Measurements from ENCODE around the gene METTL13. TPM values are rescaled to one million over a fixed set of nuclear protein-coding genes. Genes with fewer than 3 reads are reported as not detected.

METTL13 gene
- total and polyA plus RNA-seq, 9 of the 15 experiments (the other 6 are each of a cell fraction or from before 2014, with no cell fraction given) = 18.9 to 78.9 (median 54.9) TPM

DNA sequence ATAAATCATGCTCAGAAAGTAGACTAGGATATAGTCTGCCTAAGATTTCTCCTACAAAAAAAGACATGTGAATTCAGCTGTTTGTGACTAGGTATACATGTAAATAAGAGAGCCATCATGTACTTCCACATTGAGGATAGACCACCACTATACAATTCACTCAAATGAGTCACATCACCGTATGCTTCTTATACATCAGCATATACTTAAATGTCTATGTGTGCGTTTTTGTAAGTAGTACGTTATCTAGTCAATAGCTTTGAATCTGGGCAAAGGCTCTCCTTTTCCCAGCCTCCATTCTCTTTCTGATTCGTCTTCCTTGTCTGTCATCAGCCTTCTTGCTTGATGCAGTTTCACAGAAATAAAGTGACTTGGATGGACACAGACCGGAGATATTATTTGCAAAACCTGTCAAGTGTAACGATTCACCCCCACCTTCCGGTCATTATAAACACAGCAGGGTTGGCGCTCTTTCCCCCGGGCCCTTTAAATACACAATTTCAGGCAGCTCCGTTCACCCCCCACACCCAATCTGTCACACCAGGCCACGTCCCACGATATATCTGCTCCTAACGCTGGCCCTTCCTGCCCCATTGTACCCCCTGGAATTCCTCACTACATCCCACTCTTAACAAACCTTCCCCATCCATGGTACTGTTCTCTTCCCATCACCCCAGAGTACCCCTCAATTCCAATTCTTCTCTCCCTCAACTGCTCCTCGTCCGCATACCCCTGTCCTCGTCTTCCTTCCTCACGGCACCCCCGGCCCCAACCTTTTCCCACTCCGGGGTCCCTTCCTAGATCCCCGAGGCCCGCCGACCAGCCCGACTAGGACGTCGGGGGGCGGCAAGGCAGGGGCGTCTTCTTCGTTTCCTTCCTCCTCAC, 40.2 kb upstream of the METTL13 start:
- intact Hi-C loops (cut with micrococcal nuclease) = loop anchor here (1.0 to 10.0 kb wide), 3 partner anchors 86 to 256 kb away; partner anchors contain the start of gene PRRC2C
- FAIRE-seq = peak; percentile 58
- BruUV-seq (replicated peaks) = TSS peak; percentile 64
- TF ChIP-seq ARNT (IDR thresholded peaks at IDR 0.05) = peak in 1 of 2 experiments; percentile 31; a peak in 1 of 4 replicates
- TF ChIP-seq ELF4 (CRISPR knock-in tag; IDR thresholded peaks at IDR 0.05) = 0 out of 2 replicates have a peak, but pooled peaks have one; percentile 17
- no peak for TF ChIP-seq POLR2A (conservative IDR thresholded peaks at IDR 0.05)
- peak; percentile 19; the same call in 1 of the 2 replicates for TF ChIP-seq TGIF2 (CRISPR knock-in tag; IDR thresholded peaks at IDR 0.05)
- 0 out of 2 replicates have a peak, but pooled peaks have one; percentile 21 for TF ChIP-seq NFE2 (IDR thresholded peaks at IDR 0.05; ENCODE audit: low read depth)
- TF ChIP-seq BRD9 (IDR thresholded peaks at IDR 0.05; ENCODE audit: low read depth, partially characterized antibody) = peak; percentile 41
- peak; percentile 25; the same call in 1 of the 2 replicates for TF ChIP-seq KAT7 (CRISPR knock-in tag; IDR thresholded peaks at IDR 0.05; ENCODE audit: borderline replicate concordance)
- TF ChIP-seq MIER1 (IDR thresholded peaks at IDR 0.05; ENCODE audit: low read depth) = peak; percentile 57; the same call in 1 of the 2 replicates
- TF ChIP-seq, protein P1, sequence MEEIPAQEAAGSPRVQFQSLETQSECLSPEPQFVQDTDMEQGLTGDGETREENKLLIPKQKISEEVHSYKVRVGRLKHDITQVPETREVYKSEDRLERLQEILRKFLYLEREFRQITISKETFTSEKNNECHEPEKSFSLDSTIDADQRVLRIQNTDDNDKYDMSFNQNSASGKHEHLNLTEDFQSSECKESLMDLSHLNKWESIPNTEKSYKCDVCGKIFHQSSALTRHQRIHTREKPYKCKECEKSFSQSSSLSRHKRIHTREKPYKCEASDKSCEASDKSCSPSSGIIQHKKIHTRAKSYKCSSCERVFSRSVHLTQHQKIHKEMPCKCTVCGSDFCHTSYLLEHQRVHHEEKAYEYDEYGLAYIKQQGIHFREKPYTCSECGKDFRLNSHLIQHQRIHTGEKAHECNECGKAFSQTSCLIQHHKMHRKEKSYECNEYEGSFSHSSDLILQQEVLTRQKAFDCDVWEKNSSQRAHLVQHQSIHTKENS (CRISPR knock-in tag; IDR thresholded peaks at IDR 0.05) = 0 out of 2 replicates have a peak, but pooled peaks have one; percentile 18
- no peak for TF ChIP-seq ZNF124 (CRISPR knock-in tag; IDR thresholded peaks at IDR 0.05)
- peak; percentile 84 for TF ChIP-seq MEIS2 (IDR thresholded peaks at IDR 0.05; ENCODE audit: partially characterized antibody)
- TF ChIP-seq, protein P2, sequence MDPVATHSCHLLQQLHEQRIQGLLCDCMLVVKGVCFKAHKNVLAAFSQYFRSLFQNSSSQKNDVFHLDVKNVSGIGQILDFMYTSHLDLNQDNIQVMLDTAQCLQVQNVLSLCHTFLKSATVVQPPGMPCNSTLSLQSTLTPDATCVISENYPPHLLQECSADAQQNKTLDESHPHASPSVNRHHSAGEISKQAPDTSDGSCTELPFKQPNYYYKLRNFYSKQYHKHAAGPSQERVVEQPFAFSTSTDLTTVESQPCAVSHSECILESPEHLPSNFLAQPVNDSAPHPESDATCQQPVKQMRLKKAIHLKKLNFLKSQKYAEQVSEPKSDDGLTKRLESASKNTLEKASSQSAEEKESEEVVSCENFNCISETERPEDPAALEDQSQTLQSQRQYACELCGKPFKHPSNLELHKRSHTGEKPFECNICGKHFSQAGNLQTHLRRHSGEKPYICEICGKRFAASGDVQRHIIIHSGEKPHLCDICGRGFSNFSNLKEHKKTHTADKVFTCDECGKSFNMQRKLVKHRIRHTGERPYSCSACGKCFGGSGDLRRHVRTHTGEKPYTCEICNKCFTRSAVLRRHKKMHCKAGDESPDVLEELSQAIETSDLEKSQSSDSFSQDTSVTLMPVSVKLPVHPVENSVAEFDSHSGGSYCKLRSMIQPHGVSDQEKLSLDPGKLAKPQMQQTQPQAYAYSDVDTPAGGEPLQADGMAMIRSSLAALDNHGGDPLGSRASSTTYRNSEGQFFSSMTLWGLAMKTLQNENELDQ (CRISPR knock-in tag; IDR thresholded peaks at IDR 0.05; ENCODE audit: borderline replicate concordance) = 0 out of 2 replicates have a peak, but pooled peaks have one; percentile 23
- TF ChIP-seq PHF20 (IDR thresholded peaks at IDR 0.05; ENCODE audit: partially characterized antibody) = peak; percentile 12

More for the DNA sequence above, 40.2 kb upstream of the METTL13 start:
- Histone ChIP-seq H3K4me3 (peak overlapping the region; percentile 92), H3K36me3 (ENCODE audit: control insufficient read depth, insufficient read depth, low read length) (peaks cover 22% of the 10 kb centered on the region; the same call in 1 of the 3 replicates), H3K9ac (ENCODE audit: insufficient read depth in 1 of 2, low read depth in 2 of 2, low read length in 2 of 2) (peak overlapping the region; percentile 87 to 98), H2AFZ (ENCODE audit: low read depth, low read length) (peak overlapping the region; percentile 99), H3K4me1 (replicated peaks in 1 of 2; ENCODE audit: control insufficient read depth in 2 of 2, insufficient read depth in 2 of 2, low read length in 2 of 2) (peaks cover 12 to 27% of the 10 kb centered on the region in 2 experiments; a peak in 4 of 5 replicates), H3K9me3 (replicated peaks; ENCODE audit: control insufficient read depth, insufficient read depth, low read depth, low read length) (no peaks in the 10 kb centered on the region), H3K9me1 (ENCODE audit: control insufficient read depth, insufficient read depth, low read length) (no peaks in the 10 kb centered on the region), H3K27me3 (ENCODE audit: control insufficient read depth in 2 of 2, insufficient read depth in 2 of 2, low read length in 2 of 2) (no peaks in the 10 kb centered on the region), H3K4me2 (ENCODE audit: insufficient read depth, low read length) (peak overlapping the region; percentile 98), H4K20me1 (replicated peaks; ENCODE audit: control insufficient read depth, insufficient read depth, low read length) (no peaks in the 10 kb centered on the region), H3K27ac (ENCODE audit: extremely low read depth, low read depth, low read length) (peak overlapping the region; percentile 94), H3K79me2 (ENCODE audit: control insufficient read depth, insufficient read depth, low read length) (peaks cover 41% of the 10 kb centered on the region)
- ChIA-PET POLR2A (interaction anchor here (0.6 to 4.6 kb wide), 7 partner anchors 10 to 252 kb away, joined by 3 to 31 read pairs (median 5); no protein-coding TSS in a partner anchor), CTCF (ENCODE audit: low intra/inter-chr PET ratio) (interaction anchor here (0.7 to 1.1 kb wide), 2 partner anchors 86 to 97 kb away, joined by 3 read pairs; no protein-coding TSS in a partner anchor)
- ATAC-seq (peak; percentile 78), DNase-seq (ENCODE audit: extremely low read depth in 1 of 4, low spot score in 3 of 4) (peak; percentile 70 to 84 (median 77))
- WGBS (ENCODE audit: insufficient coverage, low coverage, missing lambda C conversion rate) = under 1% methylated on average over 28 of the region's 28 CpGs
- in situ Hi-C loops (cut with MboI) = no loop called here
